HG02678 (cell line): ENCODE results near the gene TXNDC2.
"Not testable (repeated sequence)": the region's sequence is repeated elsewhere in the genome, so short reads cannot be mapped to it uniquely, and the experiment has no call there.

Experiments
- ATAC-seq: cut with Tn5 transposase; IDR thresholded peaks from one replicate; pipeline ENCODE4 v1.9.1; 2021; ENCODE audit warnings: mild to moderate bottlenecking, moderate library complexity; ENCODE audit not compliant: unreplicated experiment

Gene TXNDC2

GRCh38 chr18:9885170-9886004, at the start of gene TXNDC2:
Gene TXNDC2 (plus strand): TSS chr18:9885973. CDS start chr18:9886681, 708 bp downstream.
- ATAC-seq, result no peak

- ATAC-seq, result no peak
These were observed 47.5 kb upstream of the TXNDC2 start for GRCh38 chr18:9838144-9838877.

GRCh38 chr18:9839211-9839610, 46.6 kb upstream of the TXNDC2 start:
- no peak for ATAC-seq

GRCh38 chr18:9839853-9840252, 45.9 kb upstream of the TXNDC2 start:
- no peak for ATAC-seq

GRCh38 chr18:9841752-9842151, 44.0 kb upstream of the TXNDC2 start:
- ATAC-seq, result no peak

GRCh38 chr18:9842448-9842847, 43.3 kb upstream of the TXNDC2 start:
- no peak for ATAC-seq

GRCh38 chr18:9845256-9845655, 40.5 kb upstream of the TXNDC2 start:
- ATAC-seq, result no peak

- ATAC-seq, result no peak
These were observed 39.4 kb upstream of the TXNDC2 start for GRCh38 chr18:9846162-9846925.

- ATAC-seq, result no peak
These were observed 37.4 kb upstream of the TXNDC2 start for GRCh38 chr18:9848170-9848879.

- ATAC-seq, result no peak
These were observed 36.1 kb upstream of the TXNDC2 start for GRCh38 chr18:9849407-9850283.

- no peak for ATAC-seq
These were observed 35.5 kb upstream of the TXNDC2 start for GRCh38 chr18:9850309-9850708.

GRCh38 chr18:9851511-9851910, 34.3 kb upstream of the TXNDC2 start:
- ATAC-seq, result no peak

- ATAC-seq, result no peak
These were observed 33.3 kb upstream of the TXNDC2 start for GRCh38 chr18:9852266-9853081.

- ATAC-seq, result no peak
These were observed 30.7 kb upstream of the TXNDC2 start for GRCh38 chr18:9854801-9855676.

- ATAC-seq, result no peak
These were observed 30.1 kb upstream of the TXNDC2 start for GRCh38 chr18:9855681-9856080.

- ATAC-seq, result no peak
These were observed 29.7 kb upstream of the TXNDC2 start for GRCh38 chr18:9856092-9856491.

GRCh38 chr18:9857479-9857998, 28.2 kb upstream of the TXNDC2 start:
- not testable (repeated sequence) for ATAC-seq

- no peak for ATAC-seq
These were observed 27.1 kb upstream of the TXNDC2 start for GRCh38 chr18:9858642-9859041.
